Coronary artery (tissue), 2 donors: ENCODE measurements around the gene PPP1R18.

Experiments used
- DNase-seq: peaks from one replicate; pipeline ENCODE4 v3.0.0-alpha.2; 2017; ENCODE audit warnings: low spot score
- H3K27ac ChIP-seq, 2 donors: fragments of 200-600 bp; sonication (generic); one replicate each; pipeline ENCODE4 v1.5.1; 2016 to 2019
- H3K4me3 ChIP-seq: fragments of 200-600 bp; sonication (generic); 2 replicates; pipeline ENCODE4 v1.5.1; 2016; ENCODE audit warnings: mild to moderate bottlenecking, moderate library complexity
- CTCF ChIP-seq: fragments of 200-600 bp; sonication (generic); IDR thresholded peaks from one replicate; pipeline ENCODE4 v1.5.1; 2019; ENCODE audit warnings: antibody characterized with exemption

PPP1R18 gene

GRCh38 chr6:30657454-30657853, 29.0 kb downstream of the PPP1R18 start:
- no peak for DNase-seq
- Histone ChIP-seq H3K27ac (no peak overlapping the region), H3K4me3 (no peak overlapping the region)
- TF ChIP-seq CTCF, result no peak

- DNase-seq, result no peak
- H3K4me3 ChIP-seq, result no peak overlapping the region
- H3K27ac ChIP-seq, result no peak overlapping the region
- TF ChIP-seq CTCF, result no peak
Observed at GRCh38 chr6:30656513-30656912, 29.9 kb downstream of the PPP1R18 start.

GRCh38 chr6:30655743-30656094, 30.7 kb downstream of the PPP1R18 start:
- H3K27ac ChIP-seq, result no peak overlapping the region
- no peak overlapping the region for H3K4me3 ChIP-seq
- no peak for TF ChIP-seq CTCF
- no peak for DNase-seq

GRCh38 chr6:30654798-30655742, 31.4 kb downstream of the PPP1R18 start:
- DNase-seq, result no peak
- Histone ChIP-seq H3K27ac (no peak overlapping the region), H3K4me3 (no peak overlapping the region)
- no peak for TF ChIP-seq CTCF

GRCh38 chr6:30651143-30651542, 35.3 kb downstream of the PPP1R18 start:
- H3K4me3 ChIP-seq, result no peak overlapping the region
- DNase-seq, result no peak
- no peak overlapping the region for H3K27ac ChIP-seq
- no peak for TF ChIP-seq CTCF

GRCh38 chr6:30647242-30648116, 39.0 kb downstream of the PPP1R18 start:
- peak; percentile 76 for DNase-seq
- peak overlapping the region; percentile 100 for H3K4me3 ChIP-seq
- H3K27ac ChIP-seq, result peak overlapping the region; percentile 70 to 96
- TF ChIP-seq CTCF, result no peak
